ENCODE data around the gene ACAP1. TPM values are rescaled to one million over a fixed set of nuclear protein-coding genes. Genes with fewer than 3 reads are reported as not detected.
A peak's percentile ranks its signal among the peaks of the same experiment; 100 is the strongest.

The ACAP1 gene
- total RNA-seq, 1 experiment from 2014 or later = 10.9 TPM

DNA sequence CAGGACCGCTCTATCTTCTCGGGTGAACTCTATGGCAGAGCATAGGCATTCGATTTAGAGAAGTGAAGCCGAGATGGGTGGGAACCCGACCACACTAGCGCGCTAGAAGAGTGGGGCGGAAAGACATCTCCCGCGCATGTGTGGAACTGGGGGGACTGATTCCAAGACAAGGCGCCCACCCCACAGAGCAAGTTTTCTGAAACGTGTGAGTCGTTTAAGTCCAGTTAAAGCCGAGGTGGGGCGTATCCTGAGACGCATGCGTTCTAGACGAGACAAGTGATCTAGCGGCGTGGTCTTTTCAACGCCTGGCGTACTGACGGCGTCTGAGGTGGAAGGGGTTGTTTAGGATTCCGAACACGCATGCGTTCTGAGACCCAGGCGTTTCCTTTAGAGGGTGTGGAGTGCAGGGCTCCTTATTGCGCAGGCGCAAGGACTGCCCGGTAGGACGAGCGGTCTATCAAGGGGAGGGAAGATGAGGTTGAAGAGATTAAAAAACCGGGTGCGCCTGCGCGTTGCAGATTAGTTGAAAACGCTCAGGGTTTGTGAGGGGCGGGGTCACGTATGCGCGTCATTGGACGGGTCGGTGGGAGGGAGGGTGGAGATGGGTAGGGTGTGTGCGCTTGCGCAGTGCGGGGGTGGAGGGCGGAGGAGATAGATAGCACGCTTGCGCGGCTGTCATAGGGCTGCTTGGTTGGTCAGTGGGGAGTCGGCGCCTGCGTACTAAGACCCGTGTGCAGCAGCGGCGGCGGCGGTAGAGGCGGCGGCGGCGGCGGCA, 29.2 kb upstream of the ACAP1 start, which contains the start of gene EIF5A:
EIF5A (plus strand) TSS at position 718 of the 775 bp plus-strand sequence. CDS start 2,008 bp downstream, outside the sequence.
- Histone ChIP-seq H3K27ac (peak within 1 kb of the TSS; percentile 96), H3K9me2 (ENCODE audit: insufficient read depth) (no peaks in the 10 kb centered on the region), H4K20me1 (ENCODE audit: insufficient read depth) (peaks cover 32% of the 10 kb centered on the region), H3F3A (ENCODE audit: insufficient read depth, low read depth) (peaks cover 56% of the 10 kb centered on the region), H3K4me1 (replicated peaks; ENCODE audit: insufficient read depth) (peaks cover 26% of the 10 kb centered on the region), H3K9me3 (ENCODE audit: insufficient read depth, low read depth) (no peaks in the 10 kb centered on the region), H3K79me2 (ENCODE audit: low read depth) (peaks cover 44% of the 10 kb centered on the region), H3K27me3 (ENCODE audit: insufficient read depth, low read depth) (no peaks in the 10 kb centered on the region), H3K4me2 (peak within 1 kb of the TSS; percentile 98), H3K36me3 (ENCODE audit: low read depth) (peaks cover 33% of the 10 kb centered on the region), H3K4me3 (peak within 1 kb of the TSS; percentile 86), H2AFZ (peak within 1 kb of the TSS; percentile 93)
- TF ChIP-seq, protein P1, sequence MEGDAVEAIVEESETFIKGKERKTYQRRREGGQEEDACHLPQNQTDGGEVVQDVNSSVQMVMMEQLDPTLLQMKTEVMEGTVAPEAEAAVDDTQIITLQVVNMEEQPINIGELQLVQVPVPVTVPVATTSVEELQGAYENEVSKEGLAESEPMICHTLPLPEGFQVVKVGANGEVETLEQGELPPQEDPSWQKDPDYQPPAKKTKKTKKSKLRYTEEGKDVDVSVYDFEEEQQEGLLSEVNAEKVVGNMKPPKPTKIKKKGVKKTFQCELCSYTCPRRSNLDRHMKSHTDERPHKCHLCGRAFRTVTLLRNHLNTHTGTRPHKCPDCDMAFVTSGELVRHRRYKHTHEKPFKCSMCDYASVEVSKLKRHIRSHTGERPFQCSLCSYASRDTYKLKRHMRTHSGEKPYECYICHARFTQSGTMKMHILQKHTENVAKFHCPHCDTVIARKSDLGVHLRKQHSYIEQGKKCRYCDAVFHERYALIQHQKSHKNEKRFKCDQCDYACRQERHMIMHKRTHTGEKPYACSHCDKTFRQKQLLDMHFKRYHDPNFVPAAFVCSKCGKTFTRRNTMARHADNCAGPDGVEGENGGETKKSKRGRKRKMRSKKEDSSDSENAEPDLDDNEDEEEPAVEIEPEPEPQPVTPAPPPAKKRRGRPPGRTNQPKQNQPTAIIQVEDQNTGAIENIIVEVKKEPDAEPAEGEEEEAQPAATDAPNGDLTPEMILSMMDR (conservative IDR thresholded peaks at IDR 0.05) = no peak
- peak; percentile 99 for DNase-seq
- POLR2A ChIA-PET (ENCODE audit: unreplicated experiment) = no interaction called here
- BruUV-seq (replicated peaks) = no TSS peak
- intact Hi-C loops (cut with micrococcal nuclease; ENCODE audit: unreplicated experiment) = loop anchor here (1.0 to 5.0 kb wide), 3 partner anchors 45 to 177 kb away; partner anchors contain the start of genes CLDN7 and POLR2A
- CTCF ChIA-PET = interaction anchor here (0.6 kb wide), 1 partner anchor 258 kb away, joined by 3 read pairs; no protein-coding TSS in a partner anchor

DNA sequence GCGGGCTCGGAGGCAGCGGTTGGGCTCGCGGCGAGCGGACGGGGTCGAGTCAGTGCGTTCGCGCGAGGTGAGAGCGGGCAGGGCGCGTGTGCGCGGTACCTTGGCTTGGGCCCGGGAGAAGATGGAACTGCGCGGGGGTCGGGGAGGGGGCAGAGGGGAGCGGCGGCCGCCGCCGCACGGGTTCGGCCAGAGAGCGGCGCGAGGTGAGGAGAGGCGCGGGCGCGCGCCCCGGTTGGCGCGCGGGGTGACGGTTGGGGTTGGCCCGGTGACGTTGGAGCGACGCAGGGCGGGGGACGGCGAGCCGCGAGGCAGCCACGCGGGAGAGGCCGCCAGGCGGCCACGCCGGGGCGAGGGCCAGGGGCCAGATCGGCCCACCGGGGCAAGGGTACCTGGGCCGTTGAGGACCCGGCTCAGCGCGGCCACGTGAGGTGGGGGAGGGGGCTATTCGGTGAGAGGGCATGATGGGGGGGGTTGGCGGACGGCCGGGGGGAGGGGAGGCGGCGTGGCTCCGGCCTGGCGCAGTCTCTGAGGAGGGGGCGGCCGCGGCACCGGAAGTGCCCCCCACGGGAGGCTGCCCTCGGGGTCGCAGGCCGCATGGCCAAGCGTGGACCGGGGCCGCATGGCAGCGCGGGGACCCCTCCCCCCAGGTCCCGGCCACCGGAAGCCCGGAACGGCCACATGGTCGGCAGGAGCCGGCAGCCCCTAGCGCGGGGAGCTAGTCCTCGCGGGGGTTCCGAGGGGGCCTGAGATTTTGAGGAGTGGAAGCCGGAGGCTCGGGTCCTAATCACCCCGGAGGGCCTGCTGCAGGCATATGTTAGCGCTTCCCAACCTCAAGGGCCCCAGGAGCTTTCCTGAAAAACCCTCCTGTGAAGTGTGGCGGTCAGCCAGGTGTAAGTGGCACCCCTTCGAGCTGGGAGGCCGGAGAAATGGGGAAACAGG, 28.4 kb upstream of the ACAP1 start:
- H2AFZ ChIP-seq = no peak overlapping the region
- peak overlapping the region; percentile 86 for H3K4me3 ChIP-seq
- peaks cover 26% of the 10 kb centered on the region for H3K4me1 ChIP-seq (replicated peaks; ENCODE audit: insufficient read depth)
- peak in 1 of 2 experiments; percentile 33 for DNase-seq
- H3K79me2 ChIP-seq (ENCODE audit: low read depth) = peaks cover 51% of the 10 kb centered on the region
- intact Hi-C loops (cut with micrococcal nuclease; ENCODE audit: unreplicated experiment) = loop anchor here (1.0 to 5.0 kb wide), 5 partner anchors 21 to 381 kb away; partner anchors contain the start of genes CLDN7, NEURL4, POLR2A and WRAP53
- H3K36me3 ChIP-seq (ENCODE audit: low read depth) = peaks cover 37% of the 10 kb centered on the region
- no TSS peak for BruUV-seq (replicated peaks)
- H3K4me2 ChIP-seq = peak overlapping the region; percentile 98
- POLR2A ChIA-PET (ENCODE audit: unreplicated experiment) = no interaction called here
- H4K20me1 ChIP-seq (ENCODE audit: insufficient read depth) = peaks cover 40% of the 10 kb centered on the region
- peaks cover 65% of the 10 kb centered on the region for H3F3A ChIP-seq (ENCODE audit: insufficient read depth, low read depth)
- TF ChIP-seq, protein P1 (conservative IDR thresholded peaks at IDR 0.05) = no peak
- no peak for TF ChIP-seq EZH2 (IDR thresholded peaks at IDR 0.05; ENCODE audit: low read depth)
- H3K9me2 ChIP-seq (ENCODE audit: insufficient read depth) = no peaks in the 10 kb centered on the region
- CTCF ChIA-PET = no interaction called here
- H3K27me3 ChIP-seq (ENCODE audit: insufficient read depth, low read depth) = no peaks in the 10 kb centered on the region
- H3K27ac ChIP-seq = peak overlapping the region; percentile 96
- no peaks in the 10 kb centered on the region for H3K9me3 ChIP-seq (ENCODE audit: insufficient read depth, low read depth)

All from PC-9 (cell line).